Stimulated activated CD4-positive, alpha-beta T cell treated with anti-CD3 and anti-CD28 coated beads, Interleukin-2, amount 100 ng/mL, for 4 hours (primary cell): ENCODE results near the gene IL1A.

Experiments used
- DNase-seq: peaks from one replicate; pipeline ENCODE4 v3.0.0-alpha.2; 2020; ENCODE audit warnings: low read depth

The IL1A gene

GRCh38 chr2:112792419-112792818 is 8.1 kb upstream of the IL1A start:
- no peak for DNase-seq

DNA sequence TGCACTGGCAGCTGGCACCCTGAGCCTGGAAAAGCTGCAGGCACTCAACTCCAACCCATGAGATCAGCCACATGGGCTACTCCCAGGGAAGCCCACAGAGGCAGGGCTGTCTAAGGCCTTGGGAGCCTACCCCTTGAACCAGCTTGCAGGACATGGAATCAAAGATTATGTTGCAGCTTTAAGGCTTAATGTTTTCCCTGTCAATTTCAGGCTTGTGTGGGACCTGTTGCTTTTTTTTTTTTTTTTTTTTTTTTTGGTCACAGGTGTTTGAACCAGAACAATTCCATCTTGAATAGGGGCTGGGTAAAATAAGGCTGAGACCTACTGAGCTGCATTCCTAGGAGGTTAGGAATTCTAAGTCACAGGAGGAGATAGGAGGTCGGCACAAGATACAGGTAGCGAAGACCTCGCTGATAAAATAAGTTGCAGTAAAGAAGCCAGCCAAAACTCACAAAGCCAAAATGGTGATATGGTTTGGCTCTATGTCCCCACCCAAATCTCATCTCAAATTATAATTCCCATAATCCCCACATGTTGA is 7.5 kb upstream of the IL1A start:
- no peak for DNase-seq

DNA sequence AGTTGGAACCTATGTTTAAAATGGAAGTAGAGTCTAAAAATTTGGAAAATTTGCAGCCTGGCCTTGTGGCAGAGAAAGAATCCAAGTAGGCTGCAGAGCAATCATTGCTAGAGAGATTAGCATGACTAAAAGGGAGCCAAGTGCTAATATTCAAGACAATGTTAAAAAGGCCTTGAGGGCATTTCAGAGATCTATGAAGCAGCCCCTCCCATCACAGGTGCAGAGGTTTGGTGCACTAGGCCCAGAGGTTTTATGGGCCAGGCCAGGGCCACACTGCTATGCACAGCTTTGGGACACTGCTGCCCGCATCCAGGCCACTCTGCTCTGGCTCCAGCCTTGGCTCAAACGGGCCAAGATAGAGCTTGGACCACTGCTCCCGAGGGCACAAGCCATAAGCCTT is 6.7 kb upstream of the IL1A start:
- DNase-seq, result no peak

GRCh38 chr2:112790305-112790704 is 6.0 kb upstream of the IL1A start:
- DNase-seq, result no peak

- no peak for DNase-seq
Measured at GRCh38 chr2:112789186-112789585, 4.9 kb upstream of the IL1A start.

DNA sequence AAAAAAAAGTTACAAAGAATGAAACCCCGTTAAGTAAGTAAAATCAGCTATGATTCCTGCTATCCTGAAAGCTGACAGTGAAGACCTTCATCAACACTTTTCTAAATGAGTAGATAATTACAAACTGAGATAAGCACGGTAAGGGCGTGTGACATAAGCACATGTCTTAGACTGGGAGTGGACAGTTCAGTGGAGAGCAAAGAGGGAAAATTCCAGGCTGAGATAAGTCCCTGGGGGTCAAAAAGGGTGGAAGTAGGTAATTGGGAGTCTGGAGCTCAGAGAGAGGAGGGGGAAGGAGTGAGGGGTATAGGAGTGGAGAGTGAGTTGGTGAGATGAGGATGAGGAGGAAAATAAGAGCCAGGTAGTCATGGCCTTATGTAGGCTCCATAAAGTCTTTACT is 4.4 kb upstream of the IL1A start:
- DNase-seq, result no peak

DNA sequence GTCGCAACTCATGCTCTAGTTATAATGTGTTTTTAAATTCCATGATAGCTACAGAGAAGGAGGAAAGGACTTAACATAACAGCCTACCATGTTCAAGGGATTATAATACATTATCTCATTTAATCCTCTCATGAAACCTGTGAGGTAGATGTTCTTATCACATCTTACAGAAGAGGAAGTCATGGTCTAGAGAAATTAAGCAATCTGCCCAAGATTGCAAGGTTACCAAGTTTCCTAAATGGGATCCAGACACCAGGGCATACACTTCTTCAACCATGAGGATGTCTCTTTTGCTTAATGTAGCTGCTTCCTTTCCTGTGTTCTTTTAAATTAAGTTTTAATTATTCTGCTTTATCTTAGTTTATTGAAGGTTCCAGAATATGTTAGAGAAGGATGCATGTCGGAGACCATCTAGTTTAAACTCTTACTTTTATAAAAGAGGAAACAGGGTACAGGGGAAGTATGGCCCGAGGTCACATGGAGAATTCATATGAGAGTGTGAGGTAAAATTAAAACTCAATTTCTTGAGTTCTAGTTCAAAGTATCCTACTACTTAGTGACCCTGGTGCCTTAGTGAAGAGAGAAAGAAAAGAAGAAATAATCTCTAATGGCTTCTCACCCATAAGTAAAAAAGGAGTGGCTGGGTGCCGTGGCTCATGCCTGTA is 3.6 kb upstream of the IL1A start:
- no peak for DNase-seq

GRCh38 chr2:112787294-112787693 is 3.0 kb upstream of the IL1A start:
- no peak for DNase-seq

- DNase-seq, result no peak
Measured at GRCh38 chr2:112783187-112783714, 1.0 kb downstream of the IL1A start.

DNA sequence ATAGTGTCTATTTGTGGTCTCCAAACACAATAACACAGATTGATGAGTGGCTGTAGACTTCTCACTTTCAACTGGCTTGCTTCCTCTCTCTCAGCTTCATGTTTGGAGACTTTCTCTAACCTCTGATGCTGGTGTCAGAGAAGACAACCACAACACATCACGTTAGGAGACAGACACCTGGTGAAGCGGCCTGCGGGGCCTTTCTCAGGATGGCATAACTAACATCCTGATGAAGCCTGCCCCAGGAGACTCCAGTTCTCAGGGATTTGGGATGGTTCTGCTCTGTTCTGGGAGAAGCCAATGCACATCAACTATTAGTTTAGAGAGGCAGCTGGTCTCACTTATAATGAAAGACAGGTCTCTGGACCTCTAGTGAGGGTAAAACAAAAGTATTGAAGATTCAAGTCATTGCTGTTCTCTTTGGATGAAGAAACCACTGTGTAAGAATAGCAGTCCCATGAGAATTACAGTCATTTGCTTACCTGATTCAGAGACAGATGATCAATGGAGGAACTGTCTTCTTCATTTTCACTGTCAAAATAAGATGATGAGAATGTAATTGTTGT is 2.0 kb downstream of the IL1A start:
- no peak for DNase-seq

DNA sequence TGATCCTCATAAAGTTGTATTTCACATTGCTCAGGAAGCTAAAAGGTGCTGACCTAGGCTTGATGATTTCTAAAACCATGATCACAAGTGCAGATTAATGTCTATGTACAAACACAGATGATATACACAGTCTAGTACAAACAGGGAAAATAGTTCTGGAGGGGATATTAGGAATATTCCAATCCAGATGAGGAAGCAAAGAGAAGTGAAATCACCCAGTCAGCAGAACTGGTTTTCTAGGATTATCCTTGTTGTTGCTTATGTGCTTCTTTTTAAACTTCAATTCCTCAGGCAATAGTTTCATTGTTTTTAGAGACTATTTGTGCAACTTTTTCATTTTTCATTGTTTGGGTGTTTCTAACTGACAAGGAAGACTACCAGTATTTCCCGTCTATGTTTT is 4.7 kb downstream of the IL1A start:
- DNase-seq, result no peak

DNA sequence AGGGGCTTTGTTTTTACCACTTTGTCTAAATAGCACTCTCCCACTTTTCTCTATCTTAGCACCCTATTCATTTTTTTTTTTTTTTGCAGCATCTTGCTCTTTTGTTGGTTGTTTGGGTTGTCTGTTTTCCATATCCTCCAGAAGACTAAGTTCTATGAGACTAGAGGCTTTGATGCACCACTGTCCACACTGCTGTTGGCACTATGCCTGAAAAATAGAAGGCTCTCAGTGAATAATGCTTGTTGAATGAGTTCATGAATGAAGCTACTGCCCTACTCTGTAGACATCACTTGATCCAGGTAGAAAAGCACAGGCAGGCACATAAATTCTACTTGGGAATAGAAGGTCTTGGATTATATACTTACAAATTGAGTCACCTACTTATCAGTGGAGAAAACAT is 7.3 kb downstream of the IL1A start:
- DNase-seq, result no peak

- DNase-seq, result no peak
Measured at GRCh38 chr2:112776113-112776512, 8.2 kb downstream of the IL1A start.

GRCh38 chr2:112774536-112775285 is 9.6 kb downstream of the IL1A start:
- no peak for DNase-seq

GRCh38 chr2:112773556-112773955 is 10.7 kb downstream of the IL1A start:
- DNase-seq, result no peak

DNA sequence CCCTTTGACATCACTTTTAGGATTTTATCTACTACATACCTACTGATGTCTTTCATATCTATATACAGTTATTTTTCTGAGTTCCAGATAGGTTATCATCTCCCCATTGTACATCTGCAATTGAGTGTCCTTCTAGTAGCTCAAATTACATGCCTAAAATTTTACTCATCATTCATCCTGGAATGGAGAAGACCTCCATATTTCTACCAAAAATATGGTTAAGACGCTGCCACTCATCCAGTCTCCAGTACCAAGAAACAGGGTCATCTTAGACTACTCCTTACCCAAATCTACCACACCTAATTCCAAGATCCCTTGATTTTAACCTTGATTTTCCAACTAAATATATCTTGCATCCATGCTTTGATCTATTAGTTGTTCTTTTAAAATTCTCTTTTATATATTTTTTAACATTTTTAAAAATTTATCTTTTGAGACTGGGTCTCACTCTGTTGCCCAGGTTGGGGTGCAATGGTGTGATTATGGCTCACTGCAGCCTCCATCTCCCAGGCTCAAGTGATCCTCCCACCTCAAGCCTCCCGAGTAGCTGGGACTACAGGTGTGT is 11.3 kb downstream of the IL1A start:
- no peak for DNase-seq

- DNase-seq, result no peak
Measured at GRCh38 chr2:112772322-112772721, 12.0 kb downstream of the IL1A start.

- DNase-seq, result no peak
Measured at GRCh38 chr2:112768432-112768831, 15.9 kb downstream of the IL1A start.

GRCh38 chr2:112767693-112768330 is 16.5 kb downstream of the IL1A start:
- no peak for DNase-seq

DNA sequence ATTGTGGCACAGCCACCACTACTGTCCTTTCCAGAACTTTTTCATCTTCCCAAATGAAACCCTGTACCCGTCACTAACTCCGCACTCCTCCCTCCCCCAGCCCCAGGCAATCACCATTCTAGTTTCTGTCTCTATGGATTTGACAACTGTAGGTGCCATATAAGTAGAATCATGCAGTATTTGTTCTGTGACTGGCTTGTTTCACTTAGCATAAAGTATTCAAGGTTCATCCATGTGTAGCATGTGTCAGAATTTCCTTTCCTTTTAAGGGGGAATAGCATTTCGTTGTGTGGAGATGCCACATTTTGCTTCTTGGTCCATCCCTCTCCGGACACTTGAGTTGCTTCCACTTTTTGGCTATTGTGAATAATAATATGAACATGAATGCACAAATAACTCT is 19.0 kb downstream of the IL1A start:
- no peak for DNase-seq

DNA sequence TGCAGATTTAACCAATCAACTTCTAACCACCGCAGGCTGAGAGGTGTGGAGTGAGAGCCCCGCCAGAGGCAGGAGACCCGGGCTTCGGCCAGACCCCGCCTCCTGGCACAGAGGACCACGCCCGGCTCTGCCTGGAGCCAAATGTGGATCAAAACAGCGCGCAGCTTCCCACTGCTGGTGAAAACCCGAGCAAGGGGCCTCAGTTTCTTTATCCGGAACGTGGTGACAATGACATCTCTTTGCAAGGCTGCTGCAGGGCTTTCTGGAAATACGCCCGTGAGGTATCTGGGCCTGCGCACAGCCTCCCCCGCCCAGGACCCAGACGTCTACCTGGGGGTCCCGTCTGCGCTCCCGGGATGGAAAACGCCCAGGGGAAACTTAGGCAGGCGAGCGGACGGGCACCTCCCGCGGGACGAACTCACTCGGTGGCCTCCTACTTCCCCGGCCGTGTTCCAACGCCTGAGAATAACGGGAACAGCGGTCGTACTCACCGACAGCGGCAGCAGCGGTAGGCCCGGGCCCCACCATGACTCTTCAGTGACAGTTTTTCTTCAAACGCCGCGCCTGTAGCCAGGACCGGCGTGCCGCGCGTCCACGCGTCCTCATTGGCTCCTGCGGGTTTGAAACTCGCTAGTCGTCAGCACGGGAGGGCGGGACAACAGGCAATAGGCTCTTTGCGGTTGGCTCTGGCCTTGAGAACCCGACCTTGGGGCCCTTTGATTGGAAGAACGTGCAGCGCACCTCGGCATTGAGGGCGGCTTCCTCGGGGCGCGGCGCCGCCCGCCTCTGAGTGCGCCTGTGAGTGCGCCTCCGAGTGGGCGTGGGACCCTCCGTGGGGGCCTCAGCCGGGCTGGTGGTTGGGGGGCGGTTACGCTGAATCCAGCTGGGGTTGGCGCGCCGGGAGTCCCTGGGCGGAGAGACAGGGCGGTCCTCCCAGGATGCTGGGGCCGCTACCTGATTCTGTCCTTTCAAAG is 19.9 kb downstream of the IL1A start, which contains the start of gene CKAP2L:
CKAP2L (minus strand) TSS at position 539 of the 974 bp plus-strand sequence; CDS start at position 528, 11 bp downstream.
- peak; percentile 93 for DNase-seq
